GM21423 (cell line): ENCODE data around the gene SDR39U1.

ENCODE experiments used
- ATAC-seq: cut with Tn5 transposase; IDR thresholded peaks from one replicate; pipeline ENCODE4 v1.9.1; 2021; ENCODE audit warnings: mild to moderate bottlenecking, moderate library complexity; ENCODE audit not compliant: unreplicated experiment

Gene SDR39U1

DNA sequence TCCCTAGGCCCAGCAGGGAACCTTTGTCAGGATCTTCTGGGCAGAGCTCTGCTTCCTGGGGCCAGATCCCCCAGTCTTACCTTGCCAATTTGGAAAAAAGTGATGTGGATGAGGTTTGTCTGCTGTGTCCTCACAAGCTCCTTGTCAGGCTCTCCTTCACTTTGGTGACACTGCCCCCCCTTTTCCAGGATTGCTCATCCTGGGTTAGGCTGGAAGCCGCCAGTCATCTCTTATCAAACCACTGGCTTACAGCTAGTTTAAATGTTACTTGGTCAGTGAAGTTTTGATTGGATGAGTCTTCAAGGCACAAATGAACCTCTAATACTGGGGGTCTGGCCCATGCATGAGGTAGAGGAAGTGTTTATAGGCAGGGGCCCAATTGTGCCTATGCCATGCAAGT lies 28.5 kb downstream of the SDR39U1 start:
- ATAC-seq, result no peak

DNA sequence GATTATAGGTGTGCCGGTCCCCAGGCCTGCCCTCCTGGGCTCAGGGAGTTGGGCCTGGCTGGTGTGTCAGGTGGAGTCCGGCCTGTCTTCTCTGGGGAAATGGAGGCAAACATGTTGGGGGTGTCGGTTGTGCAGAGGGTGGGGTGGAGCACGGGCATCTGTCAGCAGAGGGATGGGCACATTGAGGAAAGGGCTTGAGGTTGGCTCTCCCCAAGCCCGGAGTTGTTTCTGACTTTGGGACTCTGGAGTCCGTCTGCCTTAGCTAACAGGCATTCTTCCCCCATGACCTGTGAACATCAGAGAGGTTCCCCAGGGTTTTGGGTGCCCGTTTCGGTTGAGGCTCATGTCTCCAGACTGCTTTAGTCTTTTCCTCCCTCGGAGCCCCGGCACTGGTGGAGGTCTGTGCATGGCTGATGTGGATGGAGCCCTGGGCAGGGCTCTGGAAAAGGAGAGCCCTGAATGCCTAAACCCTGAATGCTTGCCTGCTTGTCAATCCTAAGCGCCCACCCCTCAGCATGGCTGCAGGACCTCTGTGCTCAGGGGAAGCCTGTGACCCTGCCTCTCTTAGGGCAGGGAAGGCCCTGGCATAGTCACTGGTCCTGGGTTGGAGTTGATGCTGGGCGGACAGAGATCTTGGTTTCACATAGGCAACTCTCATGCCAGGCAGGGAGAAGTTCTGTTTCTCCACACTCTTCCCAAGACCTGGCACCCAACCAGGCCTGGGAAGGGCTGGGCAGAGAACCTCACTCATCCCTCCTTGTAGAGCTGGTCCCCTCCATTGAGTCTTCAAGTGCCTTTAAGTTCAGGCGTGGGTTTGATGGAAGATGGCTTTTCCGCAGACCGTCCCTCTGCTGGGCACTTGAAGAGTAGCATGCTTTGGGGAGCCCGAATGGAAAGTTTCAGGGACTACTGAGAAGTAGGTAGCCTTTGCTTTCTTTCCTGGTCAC lies 30.9 kb downstream of the SDR39U1 start:
- ATAC-seq, result no peak

DNA sequence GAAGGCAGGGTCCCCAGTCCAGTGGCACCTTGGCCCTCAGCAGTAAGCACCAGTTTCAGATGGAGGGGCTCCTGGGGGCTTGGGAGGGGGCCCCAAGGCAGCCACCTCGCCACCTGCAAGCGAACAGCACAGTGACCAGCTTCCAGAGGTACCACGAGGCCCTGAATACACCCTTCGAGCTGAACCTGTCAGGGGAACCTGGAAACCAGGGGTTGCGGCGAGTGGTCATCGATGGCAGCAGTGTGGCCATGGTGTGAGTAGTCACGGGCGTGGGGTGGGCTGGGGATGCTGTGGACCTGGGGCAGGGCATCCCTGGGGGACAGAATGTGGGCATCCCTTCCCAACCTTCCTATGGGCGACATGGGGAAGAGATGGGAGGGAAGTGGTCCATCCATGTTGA lies 32.6 kb downstream of the SDR39U1 start:
- ATAC-seq, result no peak

DNA sequence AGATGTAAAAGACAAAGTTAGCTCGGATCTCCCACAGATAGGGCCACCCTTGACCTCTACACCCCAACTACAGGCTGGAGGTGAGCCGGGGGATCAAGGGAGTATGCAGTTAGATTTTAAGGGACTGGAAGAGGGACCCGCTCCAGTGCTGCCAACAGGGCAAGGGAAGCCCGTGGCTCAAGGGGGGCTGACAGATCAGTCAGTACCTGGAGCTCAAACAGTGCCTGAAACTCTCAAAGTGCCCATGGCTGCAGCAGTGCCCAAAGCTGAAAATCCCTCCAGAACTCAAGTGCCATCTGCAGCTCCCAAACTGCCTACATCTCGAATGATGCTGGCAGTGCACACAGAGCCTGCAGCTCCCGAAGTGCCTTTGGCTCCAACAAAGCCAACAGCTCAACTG lies 33.4 kb downstream of the SDR39U1 start:
- ATAC-seq, result no peak

DNA sequence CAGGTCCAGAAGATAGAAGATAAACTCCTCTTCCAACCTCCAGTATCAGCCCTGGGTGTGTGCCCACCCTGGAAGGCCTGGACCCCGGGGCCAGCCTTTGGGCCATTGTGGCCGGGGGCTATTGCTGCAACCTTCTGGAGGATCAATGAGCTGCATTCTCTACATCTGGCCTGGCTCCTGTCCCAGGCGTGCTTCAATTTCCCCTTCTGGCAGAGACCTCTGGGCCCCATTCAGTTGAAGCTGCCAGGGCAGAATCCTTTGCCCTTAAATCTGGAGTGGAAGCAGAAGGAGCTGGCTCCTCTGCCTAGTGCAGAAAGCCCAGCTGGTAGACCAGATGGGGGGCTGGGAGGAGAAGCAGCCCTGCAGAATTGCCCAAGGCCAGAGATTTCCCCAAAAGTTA lies 33.8 kb downstream of the SDR39U1 start:
- no peak for ATAC-seq

DNA sequence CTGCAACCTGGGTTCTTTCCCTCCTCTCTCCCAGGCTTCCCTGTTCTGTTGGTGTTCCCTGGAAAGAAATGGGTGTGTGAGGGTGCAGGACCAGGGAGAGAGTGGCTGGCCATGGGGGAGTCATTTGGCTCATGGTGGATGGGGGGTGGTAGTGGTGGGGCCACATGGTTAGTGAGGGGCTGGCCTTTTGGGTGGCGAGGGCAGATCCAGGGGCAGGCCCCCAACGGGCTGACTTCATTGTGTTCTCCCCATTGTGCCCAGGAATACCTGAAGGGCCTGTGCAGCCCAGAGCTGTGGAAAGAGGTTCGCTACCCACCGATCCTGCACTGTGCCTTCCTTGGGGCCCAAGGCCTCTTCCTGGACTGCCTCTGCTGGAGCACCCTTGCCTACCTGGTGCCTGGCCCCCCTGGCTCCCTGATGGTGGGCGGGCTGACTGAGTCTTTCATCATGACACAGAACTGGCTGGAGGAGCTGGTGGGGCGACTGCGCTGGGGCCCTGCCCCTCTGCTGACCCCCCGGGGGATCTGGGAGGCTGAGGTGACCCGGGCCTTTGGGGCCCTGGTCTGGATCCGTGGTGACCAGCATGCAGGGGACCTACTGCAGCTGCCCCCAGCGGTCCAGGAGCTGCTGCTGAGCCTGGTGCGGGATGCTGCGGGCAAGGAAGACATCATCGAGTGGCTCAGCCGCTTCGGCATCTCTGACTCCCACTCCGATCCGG lies 34.8 kb downstream of the SDR39U1 start:
- no peak for ATAC-seq

DNA sequence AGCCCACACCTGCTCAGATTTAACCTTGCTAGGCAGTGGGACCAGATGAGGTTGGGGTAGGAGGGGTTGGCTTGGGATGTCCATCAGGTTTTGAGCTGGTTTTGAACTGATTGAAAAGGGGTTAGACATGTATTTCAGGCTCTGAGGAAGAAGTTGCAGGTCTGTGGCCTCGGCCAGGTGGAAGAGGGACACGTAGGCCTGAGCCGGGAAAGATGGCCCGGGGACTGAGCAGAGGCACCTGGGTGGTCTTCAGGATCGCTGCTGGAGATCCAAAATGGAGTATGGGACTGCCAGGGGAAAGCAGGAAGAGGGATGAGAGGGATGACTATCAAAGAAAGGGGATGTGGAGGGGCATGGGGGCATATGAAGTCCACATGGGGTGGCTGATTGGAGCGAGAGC lies 36.2 kb downstream of the SDR39U1 start:
- no peak for ATAC-seq

DNA sequence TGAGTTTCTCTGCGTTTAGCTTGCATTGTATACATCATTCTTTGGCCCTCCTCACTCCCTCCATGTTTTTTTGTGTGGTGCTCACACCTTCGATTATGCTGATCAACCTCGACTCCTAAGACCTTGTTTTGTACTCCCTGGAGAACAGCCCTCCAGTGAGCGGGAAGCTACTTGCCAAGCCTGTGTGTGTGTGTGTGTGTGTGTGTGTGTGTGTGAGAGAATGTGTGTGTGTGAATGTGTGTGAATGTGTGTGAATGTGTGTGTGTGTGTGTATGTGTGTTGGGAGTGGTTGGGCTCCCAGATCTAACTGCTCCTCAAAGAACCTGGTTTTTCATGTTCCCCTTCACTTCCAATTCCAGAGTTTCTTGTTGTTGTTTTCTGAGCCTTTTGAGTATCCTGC lies 37.8 kb downstream of the SDR39U1 start:
- no peak for ATAC-seq

DNA sequence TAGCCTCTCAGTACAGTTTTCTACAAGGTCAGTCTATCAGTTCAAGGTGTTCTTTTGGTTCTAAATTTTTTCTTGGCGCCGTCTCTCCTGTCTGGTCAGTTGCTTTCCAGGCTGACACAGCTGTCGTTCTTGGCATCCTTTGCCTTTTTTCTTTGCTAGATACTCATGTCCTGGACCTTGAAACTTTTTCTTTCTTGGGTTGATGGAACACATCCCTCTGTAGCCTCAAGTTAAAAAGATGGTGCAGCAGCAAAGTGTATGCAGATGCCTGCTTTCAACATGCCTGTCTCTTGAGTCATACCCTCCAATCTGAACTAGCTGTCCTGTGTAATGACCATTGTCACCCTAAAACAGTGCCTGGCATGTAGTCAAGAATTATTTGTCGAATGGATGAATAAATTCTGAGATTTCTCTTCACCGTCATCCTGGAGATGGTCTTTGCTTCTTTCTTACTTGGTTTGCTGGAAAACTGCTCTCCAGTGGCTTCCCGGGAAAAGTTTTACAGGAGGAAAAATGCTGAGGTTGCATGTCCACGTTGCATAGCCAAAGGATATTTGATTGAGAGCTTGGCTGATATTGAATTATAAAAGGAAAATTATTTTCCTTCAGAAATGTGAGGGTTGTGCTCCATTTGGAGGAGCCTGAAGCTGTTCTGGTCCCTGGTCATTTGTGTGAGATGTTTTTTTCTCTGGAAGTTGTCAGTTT lies 39.1 kb downstream of the SDR39U1 start:
- no peak for ATAC-seq

DNA sequence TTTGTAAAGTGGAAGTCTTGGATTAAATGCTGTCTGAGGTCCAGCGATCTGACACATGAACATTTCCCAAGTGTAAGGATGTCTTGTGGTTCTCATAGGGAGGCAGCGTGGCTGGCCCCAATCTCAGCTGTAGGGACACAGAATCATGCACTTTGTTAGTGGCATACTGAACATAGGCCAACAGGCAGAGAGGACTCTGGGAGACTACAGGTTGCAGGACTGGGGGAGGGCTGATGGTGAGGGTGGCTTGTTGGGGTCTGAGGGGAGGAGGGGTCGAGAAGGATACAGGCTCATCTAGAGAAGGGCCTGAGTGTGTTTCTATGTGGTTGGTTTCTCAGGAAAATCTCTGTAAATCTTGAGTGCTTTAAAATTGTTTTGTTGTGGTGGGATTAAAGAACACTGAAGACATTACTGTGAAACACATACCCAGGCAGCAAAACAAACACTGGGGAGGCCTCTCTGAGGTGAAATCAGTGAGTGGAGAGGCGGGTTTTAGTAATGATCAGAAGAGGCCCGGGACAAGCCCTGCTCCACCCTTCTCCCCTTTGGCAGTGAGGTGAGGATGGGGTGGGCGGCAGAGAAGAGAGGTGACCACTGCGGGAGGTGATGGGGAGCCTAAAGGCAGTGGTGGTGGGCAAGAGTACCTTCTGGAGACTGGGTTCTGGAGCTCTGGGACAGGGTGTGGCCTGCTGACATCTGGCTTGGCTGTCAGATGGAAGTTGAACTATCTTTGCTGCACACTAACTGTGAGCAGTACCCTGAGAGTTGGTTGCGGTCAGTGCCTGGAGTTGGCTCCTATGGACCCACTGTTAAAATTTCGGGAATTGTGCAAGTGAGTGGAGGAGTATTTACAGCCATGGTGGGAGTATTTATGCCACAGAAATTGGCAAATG lies 40.5 kb downstream of the SDR39U1 start:
- ATAC-seq, result no peak

DNA sequence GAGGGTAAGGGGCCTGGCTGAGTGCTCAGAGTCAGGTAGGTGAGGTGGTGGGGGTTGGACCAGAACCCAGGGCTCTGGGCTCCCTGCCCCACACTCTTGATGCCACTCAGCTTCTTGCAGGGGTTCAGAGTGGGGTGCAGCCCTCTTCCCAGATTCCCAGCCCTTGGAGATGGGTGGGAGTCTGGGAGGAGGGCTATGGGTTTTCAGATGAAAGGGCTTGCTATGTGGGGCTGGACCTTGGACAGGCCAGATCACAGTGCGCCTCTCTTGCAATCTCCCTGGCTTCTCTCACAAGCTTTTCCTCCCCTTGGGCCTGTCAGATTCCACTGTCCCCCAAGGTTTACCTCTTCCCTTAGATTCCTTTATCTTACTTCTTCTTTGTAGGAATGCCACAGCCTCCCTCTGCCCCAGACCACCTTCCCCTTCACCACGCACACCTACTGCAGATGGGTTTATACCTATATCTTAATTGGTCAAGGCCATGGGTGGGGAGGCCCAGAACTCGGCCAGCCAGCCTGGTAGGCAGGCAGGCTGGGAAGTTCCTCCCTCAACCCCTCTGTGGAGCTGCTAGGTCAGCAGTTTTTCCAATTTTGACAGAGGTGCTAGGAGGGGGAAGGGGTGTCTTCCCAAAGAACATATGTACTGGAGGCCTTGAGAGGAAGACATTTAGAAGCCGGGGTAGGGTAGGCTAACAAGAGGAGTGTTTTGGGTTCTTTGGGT lies 42.4 kb downstream of the SDR39U1 start:
- no peak for ATAC-seq

DNA sequence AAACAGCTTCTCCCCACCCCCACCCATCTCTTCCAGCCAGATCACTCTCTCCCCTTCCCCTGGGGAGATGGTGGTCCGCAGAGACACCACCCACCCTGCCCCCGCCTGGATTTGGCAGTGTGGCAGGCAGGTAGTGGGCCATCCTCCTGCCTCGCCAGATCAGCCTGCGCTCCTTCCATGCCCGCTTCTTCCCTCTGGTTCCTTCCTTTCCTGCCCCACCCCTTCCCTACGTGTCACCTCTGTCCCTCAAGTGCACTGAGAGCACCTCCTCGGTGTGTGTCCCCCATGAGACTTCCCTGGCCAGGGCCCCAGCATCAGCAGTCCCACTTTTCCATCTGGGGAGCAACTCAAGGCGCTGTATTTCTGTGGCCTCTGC lies 43.1 kb downstream of the SDR39U1 start:
- no peak for ATAC-seq

DNA sequence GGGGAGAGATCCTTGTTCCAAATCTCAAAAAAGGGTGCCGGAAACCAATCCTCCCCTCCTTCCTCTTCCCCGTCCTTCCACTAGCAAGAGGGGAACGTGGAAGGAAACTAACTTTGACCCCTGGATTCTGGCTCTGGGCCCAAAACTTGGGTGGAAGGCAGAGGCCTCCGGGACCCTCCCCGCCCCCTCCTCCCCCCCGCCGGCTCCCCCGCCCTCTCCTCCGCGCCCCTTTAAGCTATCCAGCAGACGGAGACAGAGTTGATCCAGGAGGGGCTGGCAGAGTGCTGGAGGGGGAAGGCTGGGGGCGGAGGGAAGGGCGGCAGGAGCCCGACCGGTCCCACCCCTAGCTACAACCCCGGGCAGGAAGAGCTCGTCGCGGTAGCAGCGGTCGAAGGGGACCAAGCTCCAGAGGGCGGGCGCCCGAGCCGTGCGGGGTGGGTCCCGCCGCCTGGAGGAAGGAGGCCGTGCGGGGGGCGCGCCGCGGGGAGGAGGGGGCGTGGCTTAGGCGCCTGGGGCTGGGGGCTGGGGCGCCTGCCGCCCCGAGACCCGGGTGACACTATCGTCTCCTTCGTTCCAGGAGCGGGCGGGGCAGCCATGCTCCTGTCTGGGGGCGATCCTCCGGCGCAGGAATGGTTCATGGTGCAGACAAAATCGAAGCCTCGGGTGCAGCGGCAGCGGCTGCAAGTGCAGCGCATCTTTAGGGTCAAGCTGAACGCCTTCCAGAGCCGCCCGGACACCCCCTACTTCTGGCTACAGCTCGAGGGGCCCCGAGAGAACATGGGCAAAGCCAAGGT lies 43.7 kb downstream of the SDR39U1 start, which contains the start of gene NYNRIN:
Gene NYNRIN (plus strand): TSS at position 351 of the 794 bp plus-strand sequence. CDS start 244 bp downstream, at position 595.
- no peak for ATAC-seq

DNA sequence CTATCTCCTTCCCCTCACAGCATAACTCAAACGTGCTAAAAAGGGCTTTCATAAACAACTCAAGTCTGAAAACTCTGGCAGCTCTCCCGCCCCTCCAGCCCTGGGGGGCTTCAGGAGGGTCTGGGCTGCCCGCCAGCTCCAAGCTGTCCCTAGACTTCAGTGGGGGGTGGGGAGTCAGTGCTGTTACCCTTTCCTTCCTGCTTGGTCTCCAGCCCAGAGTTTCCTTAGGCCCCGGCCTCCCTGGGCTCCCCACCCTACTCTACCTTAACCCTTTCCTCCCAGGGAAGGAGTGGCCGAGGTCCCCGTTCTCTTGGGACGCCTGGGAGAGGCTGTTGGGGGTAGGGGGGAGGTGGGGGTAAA lies 44.3 kb downstream of the SDR39U1 start:
- no peak for ATAC-seq

DNA sequence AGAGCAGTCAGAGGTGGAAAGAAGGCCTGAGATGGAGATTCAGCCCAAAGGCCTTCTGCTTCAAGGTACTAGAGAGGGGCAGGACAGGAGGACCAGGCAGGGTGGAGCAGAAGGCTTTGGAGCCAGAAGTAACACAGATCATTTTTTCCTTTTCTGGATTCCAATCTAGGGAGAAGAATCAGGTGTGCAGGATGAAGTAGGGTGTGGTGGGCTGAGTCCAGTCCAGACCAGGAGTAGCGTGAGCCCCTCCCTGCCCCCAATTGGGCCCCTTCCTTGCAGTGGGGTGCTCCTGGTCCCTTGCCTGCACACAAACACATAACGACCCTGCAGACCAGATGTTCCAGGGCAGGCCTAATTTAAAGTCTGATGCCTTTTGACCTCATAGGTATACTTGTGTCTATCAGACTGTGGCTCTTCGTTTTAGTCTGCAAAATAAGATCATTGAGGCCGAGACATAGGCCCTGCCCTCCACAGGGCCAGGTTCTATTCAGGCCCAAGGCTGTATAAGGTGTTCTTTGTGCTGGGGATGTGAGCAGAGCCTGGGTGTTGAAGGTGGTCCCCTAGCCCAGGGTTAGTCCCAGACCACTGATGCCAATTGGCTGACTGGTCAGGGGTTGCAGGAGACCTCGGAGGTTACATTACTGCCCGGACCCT lies 44.8 kb downstream of the SDR39U1 start:
- ATAC-seq, result no peak

DNA sequence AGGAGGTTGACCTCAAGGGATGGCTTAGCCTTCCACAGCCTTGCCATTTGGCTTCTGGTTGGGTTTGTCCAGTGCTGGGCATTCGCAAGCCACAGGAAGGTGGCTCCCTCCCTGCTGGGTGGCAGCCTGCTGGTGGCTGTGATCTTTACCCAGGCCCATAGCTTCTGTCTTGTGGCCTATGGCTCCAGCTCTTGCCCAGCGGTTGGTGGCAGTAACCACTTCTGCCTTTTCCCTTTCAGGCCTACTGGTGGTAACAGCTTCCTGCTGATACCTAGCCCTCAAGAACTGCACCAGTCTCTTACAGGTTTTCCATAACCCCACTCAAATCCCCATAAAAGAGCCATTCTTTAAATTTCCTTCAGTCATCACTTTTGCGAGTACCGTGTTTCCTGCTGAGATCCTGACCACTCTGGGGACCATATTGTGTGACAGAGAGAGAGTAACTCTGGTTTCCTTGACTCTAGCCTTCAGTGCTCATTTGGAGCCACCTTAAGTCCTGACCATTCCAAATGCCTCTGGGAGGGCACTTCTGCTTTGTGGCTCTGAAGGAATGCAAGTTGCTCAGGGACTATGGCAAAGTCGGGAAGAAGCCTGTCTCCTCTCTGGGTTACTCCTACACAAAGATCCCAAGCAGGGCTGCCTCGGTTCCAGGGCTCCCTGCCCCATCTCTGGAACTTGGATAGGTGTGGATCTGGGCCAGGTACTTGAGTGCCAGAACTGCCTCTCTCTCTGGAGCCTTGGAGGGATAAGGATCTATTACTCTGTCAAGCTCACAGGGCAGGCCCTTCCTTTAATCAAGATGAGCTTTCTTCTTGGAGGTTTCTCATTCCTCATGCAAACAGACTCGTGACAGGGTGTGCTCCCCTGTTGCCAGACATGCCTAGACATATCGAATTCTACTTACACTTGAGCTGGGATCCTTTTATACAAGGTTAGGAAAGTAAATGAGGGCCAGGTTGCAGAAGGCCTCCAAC lies 46.7 kb downstream of the SDR39U1 start:
- ATAC-seq, result no peak

DNA sequence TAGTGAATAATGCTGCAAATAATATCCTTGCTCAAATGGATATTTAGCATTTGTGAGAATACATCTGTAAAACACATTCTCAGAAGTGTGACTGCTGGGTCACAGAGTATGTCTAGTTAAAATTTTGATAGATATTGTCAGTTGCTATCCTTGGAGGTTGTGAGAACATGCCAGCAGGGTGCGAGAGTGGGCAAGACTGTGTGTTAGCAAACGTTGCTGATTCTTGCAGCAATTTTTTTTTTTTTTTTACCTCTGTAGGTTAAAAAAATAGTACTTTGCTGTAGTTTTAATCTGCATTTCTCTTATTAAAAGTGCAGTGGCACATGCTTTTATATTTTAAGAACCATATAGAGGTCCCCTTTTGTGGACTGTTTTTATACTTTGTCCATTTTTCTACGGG lies 48.3 kb downstream of the SDR39U1 start:
- no peak for ATAC-seq
